GM18498 (cell line): ENCODE data around the gene IMPG1.

ENCODE experiments used
- ATAC-seq: cut with Tn5 transposase; IDR thresholded peaks from one replicate; pipeline ENCODE4 v1.9.1; 2021; ENCODE audit warnings: mild to moderate bottlenecking, moderate library complexity; ENCODE audit not compliant: unreplicated experiment

IMPG1 gene

GRCh38 chr6:76072562-76072961 is at the start of gene IMPG1:
IMPG1 (minus strand) TSS chr6:76072662; CDS start chr6:76072488, 174 bp downstream.
- no peak for ATAC-seq

GRCh38 chr6:76120302-76120701 is 47.8 kb upstream of the IMPG1 start:
- no peak for ATAC-seq

- no peak for ATAC-seq
These were observed 819 bp upstream of the IMPG1 start for GRCh38 chr6:76073281-76073680.

- ATAC-seq, result no peak
These were observed 15.0 kb downstream of the IMPG1 start for GRCh38 chr6:76057469-76057868.

GRCh38 chr6:76052314-76052713 is 20.1 kb downstream of the IMPG1 start:
- no peak for ATAC-seq

- no peak for ATAC-seq
These were observed 28.8 kb downstream of the IMPG1 start for GRCh38 chr6:76043690-76044089.

GRCh38 chr6:76035713-76036112 is 36.7 kb downstream of the IMPG1 start:
- ATAC-seq, result no peak

GRCh38 chr6:76026101-76026500 is 46.4 kb downstream of the IMPG1 start:
- ATAC-seq, result no peak

- ATAC-seq, result no peak
These were observed 57.6 kb downstream of the IMPG1 start for GRCh38 chr6:76014626-76015530.

- peak; percentile 50 for ATAC-seq
These were observed 68.3 kb downstream of the IMPG1 start for GRCh38 chr6:76004202-76004601.

- ATAC-seq, result no peak
These were observed 68.8 kb downstream of the IMPG1 start for GRCh38 chr6:76003686-76004085.

GRCh38 chr6:76003113-76003512 is 69.3 kb downstream of the IMPG1 start:
- no peak for ATAC-seq

- no peak for ATAC-seq
These were observed 71.8 kb downstream of the IMPG1 start for GRCh38 chr6:76000629-76001028.

GRCh38 chr6:75997696-75998095 is 74.8 kb downstream of the IMPG1 start:
- no peak for ATAC-seq

GRCh38 chr6:75993236-75994162 is 79.0 kb downstream of the IMPG1 start:
- no peak for ATAC-seq

GRCh38 chr6:75991941-75992340 is 80.5 kb downstream of the IMPG1 start:
- ATAC-seq, result no peak

GRCh38 chr6:75986935-75987334 is 85.5 kb downstream of the IMPG1 start:
- ATAC-seq, result no peak

GRCh38 chr6:75975904-75976303 is 96.6 kb downstream of the IMPG1 start:
- no peak for ATAC-seq

GRCh38 chr6:75970093-75970492 is 102.4 kb downstream of the IMPG1 start:
- ATAC-seq, result no peak

- ATAC-seq, result no peak
These were observed 104.3 kb downstream of the IMPG1 start for GRCh38 chr6:75968143-75968542.

- no peak for ATAC-seq
These were observed 108.9 kb downstream of the IMPG1 start for GRCh38 chr6:75963569-75963968.

GRCh38 chr6:75952128-75952527 is 120.3 kb downstream of the IMPG1 start:
- no peak for ATAC-seq
